OCI-LY7 (cell line): ENCODE results near the gene SPAG6.

Experiments used
- EZH2phosphoT487 ChIP-seq: fragments of 200-600 bp; sonication (generic); IDR thresholded peaks from 2 replicates; pipeline ENCODE4 v1.6.1; 2018; ENCODE audit warnings: low read depth, borderline replicate concordance, mild to moderate bottlenecking, mixed run types, antibody characterized with exemption, low read length, moderate library complexity, mixed read lengths
- TF ChIP-seq, protein P1 (sequence below): fragments of 200-600 bp; sonication (generic); conservative IDR thresholded peaks from 2 replicates; pipeline ENCODE4 v1.5.1; 2014; ENCODE audit warnings: mild to moderate bottlenecking, antibody characterized with exemption, low read length, moderate library complexity, mixed read lengths

DNA sequence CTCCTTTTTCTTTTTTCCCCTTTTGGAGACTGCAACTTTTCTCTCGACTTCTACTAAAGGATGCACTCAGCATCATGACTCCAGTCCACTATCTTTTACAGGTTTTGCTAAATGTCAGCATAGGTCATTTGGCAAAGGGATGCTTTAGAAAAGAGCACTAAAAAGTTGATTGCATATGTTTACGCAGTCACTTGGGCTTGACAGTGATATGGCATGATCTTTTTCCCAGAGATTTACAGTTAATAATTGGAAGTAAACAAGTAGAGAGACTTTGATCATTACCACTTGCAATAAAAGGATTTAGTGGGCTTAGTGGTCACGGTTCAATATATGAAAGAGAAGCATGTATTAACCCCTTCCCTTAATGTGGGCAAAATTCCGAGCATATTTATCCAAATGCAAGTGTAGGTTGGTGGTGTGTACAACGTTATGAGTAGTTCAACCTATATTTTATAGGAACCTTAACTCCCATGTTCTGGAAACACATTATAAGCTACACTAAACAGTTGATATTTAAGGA is 22.6 kb upstream of the SPAG6 start:
- TF ChIP-seq, protein P1, sequence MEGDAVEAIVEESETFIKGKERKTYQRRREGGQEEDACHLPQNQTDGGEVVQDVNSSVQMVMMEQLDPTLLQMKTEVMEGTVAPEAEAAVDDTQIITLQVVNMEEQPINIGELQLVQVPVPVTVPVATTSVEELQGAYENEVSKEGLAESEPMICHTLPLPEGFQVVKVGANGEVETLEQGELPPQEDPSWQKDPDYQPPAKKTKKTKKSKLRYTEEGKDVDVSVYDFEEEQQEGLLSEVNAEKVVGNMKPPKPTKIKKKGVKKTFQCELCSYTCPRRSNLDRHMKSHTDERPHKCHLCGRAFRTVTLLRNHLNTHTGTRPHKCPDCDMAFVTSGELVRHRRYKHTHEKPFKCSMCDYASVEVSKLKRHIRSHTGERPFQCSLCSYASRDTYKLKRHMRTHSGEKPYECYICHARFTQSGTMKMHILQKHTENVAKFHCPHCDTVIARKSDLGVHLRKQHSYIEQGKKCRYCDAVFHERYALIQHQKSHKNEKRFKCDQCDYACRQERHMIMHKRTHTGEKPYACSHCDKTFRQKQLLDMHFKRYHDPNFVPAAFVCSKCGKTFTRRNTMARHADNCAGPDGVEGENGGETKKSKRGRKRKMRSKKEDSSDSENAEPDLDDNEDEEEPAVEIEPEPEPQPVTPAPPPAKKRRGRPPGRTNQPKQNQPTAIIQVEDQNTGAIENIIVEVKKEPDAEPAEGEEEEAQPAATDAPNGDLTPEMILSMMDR, result no peak
- no peak; the same call in 1 of the 2 replicates for TF ChIP-seq EZH2phosphoT487
